ENCODE results near the gene CP.
A peak's percentile ranks its signal among the peaks of the same experiment; 100 is the strongest.

Gene CP

GRCh38 chr3:149186219-149186618 lies 35.4 kb downstream of the CP start:
- no peak for DNase-seq (ENCODE audit: low read depth, low spot score)

GRCh38 chr3:149181182-149181581 lies 40.4 kb downstream of the CP start:
- DNase-seq (ENCODE audit: low read depth, low spot score), result no peak

GRCh38 chr3:149180057-149180573 lies 41.5 kb downstream of the CP start:
- peak; percentile 94 for DNase-seq (ENCODE audit: low read depth, low spot score)

- no peak for DNase-seq (ENCODE audit: low read depth, low spot score)
Measured at GRCh38 chr3:149179220-149179619, 42.4 kb downstream of the CP start.

- no peak for DNase-seq (ENCODE audit: low read depth, low spot score)
Measured at GRCh38 chr3:149177122-149177521, 44.5 kb downstream of the CP start.

- no peak for DNase-seq (ENCODE audit: low read depth, low spot score)
Measured at GRCh38 chr3:149174901-149175300, 46.7 kb downstream of the CP start.

GRCh38 chr3:149170672-149171071 lies 51.0 kb downstream of the CP start:
- no peak for DNase-seq (ENCODE audit: low read depth, low spot score)

GRCh38 chr3:149167898-149168297 lies 53.7 kb downstream of the CP start:
- no peak for DNase-seq (ENCODE audit: low read depth, low spot score)

GRCh38 chr3:149163066-149163465 lies 58.6 kb downstream of the CP start:
- DNase-seq (ENCODE audit: low read depth, low spot score), result no peak

- no peak for DNase-seq (ENCODE audit: low read depth, low spot score)
Measured at GRCh38 chr3:149162007-149162406, 59.6 kb downstream of the CP start.

GRCh38 chr3:149160754-149161300 lies 60.8 kb downstream of the CP start:
- DNase-seq (ENCODE audit: low read depth, low spot score), result no peak

GRCh38 chr3:149153402-149153801 lies 68.2 kb downstream of the CP start:
- no peak for DNase-seq (ENCODE audit: low read depth, low spot score)

- no peak for DNase-seq (ENCODE audit: low read depth, low spot score)
Measured at GRCh38 chr3:149152420-149152819, 69.2 kb downstream of the CP start.

- DNase-seq (ENCODE audit: low read depth, low spot score), result no peak
Measured at GRCh38 chr3:149151843-149152242, 69.8 kb downstream of the CP start.

- DNase-seq (ENCODE audit: low read depth, low spot score), result no peak
Measured at GRCh38 chr3:149150436-149150835, 71.2 kb downstream of the CP start.

GRCh38 chr3:149145974-149146373 lies 75.7 kb downstream of the CP start:
- DNase-seq (ENCODE audit: low read depth, low spot score), result no peak

- no peak for DNase-seq (ENCODE audit: low read depth, low spot score)
Measured at GRCh38 chr3:149145356-149145755, 76.3 kb downstream of the CP start.

- DNase-seq (ENCODE audit: low read depth, low spot score), result no peak
Measured at GRCh38 chr3:149142682-149143081, 78.9 kb downstream of the CP start.

- no peak for DNase-seq (ENCODE audit: low read depth, low spot score)
Measured at GRCh38 chr3:149134575-149134974, 87.1 kb downstream of the CP start.

- no peak for DNase-seq (ENCODE audit: low read depth, low spot score)
Measured at GRCh38 chr3:149131589-149131988, 90.0 kb downstream of the CP start.

GRCh38 chr3:149129326-149130205 lies 92.1 kb downstream of the CP start, which contains the start of gene HPS3:
TSS of gene HPS3 (plus strand) at chr3:149129638. CDS start at chr3:149129724, 86 bp downstream.
- DNase-seq (ENCODE audit: low read depth, low spot score), result peak; percentile 75

- DNase-seq (ENCODE audit: low read depth, low spot score), result no peak
Measured at GRCh38 chr3:149128821-149129220, 92.8 kb downstream of the CP start.
